Trophoblast cell (in vitro differentiated cells and primary cell): Measurements from ENCODE around the gene SOS1.
"Not testable (repeated sequence)": the region's sequence is repeated elsewhere in the genome, so short reads cannot be mapped to it uniquely, and the experiment has no call there.

Experiments
- DNase-seq, 2 donors: peaks; one replicate each; pipeline ENCODE4 v3.0.0-alpha.2; 2016
- H2AFZ ChIP-seq: 2 replicates; pipeline ENCODE4 v1.6.1; 2013; ENCODE audit warnings: low read length, moderate library complexity, mild to moderate bottlenecking; ENCODE audit not compliant: insufficient read depth, poor library complexity
- H2AK5ac ChIP-seq: 2 replicates; pipeline ENCODE4 v1.6.1; 2013; ENCODE audit warnings: mild to moderate bottlenecking, low read length
- H2BK120ac ChIP-seq: 2 replicates; pipeline ENCODE4 v1.6.1; 2013; ENCODE audit warnings: low read length, mild to moderate bottlenecking, moderate library complexity; ENCODE audit not compliant: insufficient read depth, poor library complexity
- H2BK12ac ChIP-seq: 2 replicates; pipeline ENCODE4 v1.6.1; 2013; ENCODE audit warnings: mild to moderate bottlenecking, low read length, moderate library complexity
- H2BK5ac ChIP-seq: 2 replicates; pipeline ENCODE4 v1.6.1; 2013; ENCODE audit warnings: low read length, low read depth, moderate library complexity, mild to moderate bottlenecking; ENCODE audit not compliant: poor library complexity
- H3K14ac ChIP-seq: 2 replicates; pipeline ENCODE4 v1.6.1; 2013; ENCODE audit warnings: mild to moderate bottlenecking, low read length
- H3K18ac ChIP-seq: 2 replicates; pipeline ENCODE4 v1.6.1; 2013; ENCODE audit warnings: mild to moderate bottlenecking, low read length
- H3K23ac ChIP-seq: 2 replicates; pipeline ENCODE4 v1.6.1; 2013; ENCODE audit warnings: low read length
- H3K27ac ChIP-seq: 2 replicates; pipeline ENCODE4 v1.5.1; 2013; ENCODE audit warnings: low read depth, mild to moderate bottlenecking, inconsistent platforms, low read length, moderate library complexity
- H3K27me3 ChIP-seq: 2 replicates; pipeline ENCODE4 v1.6.1; 2013; ENCODE audit warnings: inconsistent platforms, mild to moderate bottlenecking, low read length, moderate library complexity; ENCODE audit not compliant: insufficient read depth
- H3K36me3 ChIP-seq, 2 experiments: 1 replicate in 1 of 2; 2 replicates in 1 of 2; pipeline ENCODE4 v1.6.1; 2013; ENCODE audit warnings: low read length in 2 of 2, mild to moderate bottlenecking in 2 of 2, moderate library complexity in 1 of 2; ENCODE audit not compliant: insufficient read depth in 2 of 2, control insufficient read depth in 1 of 2
- H3K4ac ChIP-seq: 2 replicates; pipeline ENCODE4 v1.6.1; 2013; ENCODE audit warnings: low read depth, mild to moderate bottlenecking, low read length, moderate library complexity
- H3K4me1 ChIP-seq, 2 experiments: 1 replicate in 1 of 2; 2 replicates in 1 of 2; pipeline ENCODE4 v1.6.1; 2013; ENCODE audit warnings: low read length in 2 of 2, mild to moderate bottlenecking in 2 of 2, moderate library complexity in 1 of 2; ENCODE audit not compliant: insufficient read depth in 2 of 2, control insufficient read depth in 1 of 2
- H3K4me2 ChIP-seq: 2 replicates; pipeline ENCODE4 v1.6.1; 2013; ENCODE audit warnings: inconsistent platforms, mild to moderate bottlenecking, low read length, moderate library complexity
- H3K4me3 ChIP-seq: 2 replicates; pipeline ENCODE4 v1.5.1; 2013; ENCODE audit warnings: mild to moderate bottlenecking, low read depth, low read length, inconsistent platforms
- H3K79me1 ChIP-seq: one replicate; pipeline ENCODE4 v1.6.1; 2013; ENCODE audit warnings: low read length
- H3K79me2 ChIP-seq: 2 replicates; pipeline ENCODE4 v1.6.1; 2013; ENCODE audit warnings: low read length, mild to moderate bottlenecking; ENCODE audit not compliant: control insufficient read depth, insufficient read depth, poor library complexity
- H3K9ac ChIP-seq: 2 replicates; pipeline ENCODE4 v1.6.1; 2013; ENCODE audit warnings: mild to moderate bottlenecking, low read length
- H3K9me3 ChIP-seq: 2 replicates; pipeline ENCODE4 v1.6.1; 2013; ENCODE audit warnings: low read depth, mild to moderate bottlenecking, control low read depth, inconsistent platforms, low read length; ENCODE audit not compliant: insufficient read depth
- H4K12ac ChIP-seq: 2 replicates; pipeline ENCODE4 v1.6.1; 2013; ENCODE audit warnings: low read depth, mild to moderate bottlenecking, low read length, moderate library complexity
- H4K8ac ChIP-seq: 2 replicates; pipeline ENCODE4 v1.6.1; 2013; ENCODE audit warnings: low read depth, mild to moderate bottlenecking, low read length, moderate library complexity
- H4K91ac ChIP-seq: one replicate; pipeline ENCODE4 v1.6.1; 2013; ENCODE audit warnings: low read depth, mild to moderate bottlenecking, low read length, moderate library complexity
- WGBS: extraction: QIAGEN DNeasy Blood & Tissue Kit; methylation state at CpG from one replicate; pipeline ENCODE4 v1.1.7; 2013; ENCODE audit warnings: missing lambda C conversion rate; ENCODE audit not compliant: insufficient read length, insufficient coverage; ENCODE audit errors: extremely low coverage; 5-methylcytosine and 5-hydroxymethylcytosine counted together

SOS1 gene

DNA sequence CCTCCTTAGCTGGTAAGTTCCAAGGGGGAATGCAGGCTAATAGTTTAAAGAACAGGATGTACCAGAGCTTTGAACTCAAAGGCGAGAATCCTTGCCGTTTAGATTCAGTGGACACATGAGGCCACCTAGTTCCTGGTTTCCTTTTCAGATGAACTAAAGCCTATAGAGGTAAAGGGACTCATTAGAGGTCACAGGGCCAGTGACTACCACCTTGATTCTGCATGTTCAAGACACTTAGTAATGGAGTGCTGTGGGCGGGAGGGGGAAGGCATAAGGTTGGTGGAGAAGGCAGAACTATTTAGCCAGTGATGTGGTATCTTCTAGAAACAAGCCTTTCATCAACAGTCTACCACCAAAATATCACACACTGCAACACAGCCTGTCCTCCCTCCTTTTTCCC is 183.3 kb downstream of the SOS1 start:
- no peak overlapping the region for H3K9ac ChIP-seq
- peaks cover 2% of the 10 kb centered on the region for H3K79me1 ChIP-seq
- H3K36me3 ChIP-seq = no peaks in the 10 kb centered on the region
- H3K4me1 ChIP-seq = peaks cover 0 to 7% of the 10 kb centered on the region in 2 experiments
- H4K12ac ChIP-seq = no peak overlapping the region
- H2AFZ ChIP-seq = no peak overlapping the region
- no peak overlapping the region for H3K14ac ChIP-seq
- peak; percentile 43 to 44 for DNase-seq
- no CpG with 5 or more reads among the region's 3 CpGs for WGBS
- H3K9me3 ChIP-seq = no peaks in the 10 kb centered on the region
- H3K4me3 ChIP-seq = no peak overlapping the region
- H3K23ac ChIP-seq = no peak overlapping the region
- no peak overlapping the region for H2BK120ac ChIP-seq
- H4K91ac ChIP-seq = no peak overlapping the region
- H2AK5ac ChIP-seq = no peak overlapping the region
- no peak overlapping the region for H3K18ac ChIP-seq
- H3K4ac ChIP-seq = no peak overlapping the region
- H4K8ac ChIP-seq = no peak overlapping the region
- no peak overlapping the region for H2BK12ac ChIP-seq
- no peak overlapping the region for H3K27ac ChIP-seq
- no peaks in the 10 kb centered on the region for H3K79me2 ChIP-seq
- H3K4me2 ChIP-seq = no peak overlapping the region
- no peak overlapping the region for H2BK5ac ChIP-seq
- H3K27me3 ChIP-seq = no peaks in the 10 kb centered on the region

DNA sequence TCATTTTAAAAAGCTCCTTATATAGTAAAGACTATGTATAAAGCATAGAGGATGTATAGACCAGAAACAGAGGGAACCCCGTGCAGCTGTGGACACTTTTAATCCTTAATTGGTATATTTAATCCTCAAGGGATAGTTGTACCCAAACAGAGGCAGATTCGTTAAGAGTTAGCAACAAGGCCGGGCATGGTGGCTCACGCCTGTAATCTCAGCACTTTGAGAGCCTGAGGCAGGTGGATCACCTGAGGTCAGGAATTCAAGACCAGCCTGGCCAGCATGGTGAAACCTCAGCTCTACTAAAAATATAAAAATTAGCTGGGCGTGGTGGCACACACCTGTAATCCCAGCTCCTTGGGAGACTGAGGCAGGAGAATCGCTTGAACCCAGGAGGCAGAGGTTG is 184.3 kb downstream of the SOS1 start:
- not testable (repeated sequence) for H3K9ac ChIP-seq, H3K27me3 ChIP-seq, H3K79me1 ChIP-seq, H2BK5ac ChIP-seq, H3K23ac ChIP-seq, H3K14ac ChIP-seq, H3K18ac ChIP-seq, H3K4ac ChIP-seq, H3K4me3 ChIP-seq, H2AFZ ChIP-seq, H3K4me1 ChIP-seq, H4K91ac ChIP-seq, H2BK120ac ChIP-seq, H3K36me3 ChIP-seq, H3K79me2 ChIP-seq, H4K12ac ChIP-seq, H4K8ac ChIP-seq, H2BK12ac ChIP-seq, H3K4me2 ChIP-seq, H2AK5ac ChIP-seq, H3K27ac ChIP-seq, H3K9me3 ChIP-seq
- no CpG with 5 or more reads among the region's 6 CpGs for WGBS
- DNase-seq = peak; percentile 50 to 70

DNA sequence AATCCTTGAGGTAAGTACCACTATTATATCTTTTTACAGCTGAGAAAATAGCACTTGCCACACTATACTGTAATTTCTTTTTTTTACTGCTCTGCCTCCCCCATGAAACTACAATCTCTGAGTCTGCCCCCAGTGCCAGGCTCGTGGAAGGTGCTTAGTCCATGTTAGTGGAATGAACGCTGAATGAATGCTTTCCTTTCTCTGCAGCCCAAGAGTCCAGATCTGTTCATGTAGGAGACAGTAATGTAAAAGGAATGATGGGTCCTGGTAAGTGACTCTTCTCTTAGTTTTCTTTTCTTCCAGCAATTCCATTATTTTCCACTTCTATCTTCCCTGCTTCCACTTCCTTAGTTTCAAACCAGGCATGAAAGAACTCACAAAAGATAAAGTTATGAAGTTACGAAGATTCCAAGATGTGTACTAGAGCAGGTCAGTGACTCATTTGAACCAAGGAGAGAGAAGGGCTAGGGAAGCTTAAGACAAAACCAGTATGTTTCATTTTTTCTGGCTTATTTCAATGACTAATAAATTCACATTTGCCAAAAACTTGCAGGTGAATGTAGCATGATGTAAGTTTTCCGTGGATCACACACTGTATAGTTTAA is 185.2 kb downstream of the SOS1 start:
- Histone ChIP-seq H3K9ac (no peak overlapping the region), H2BK12ac (no peak overlapping the region), H2AK5ac (no peak overlapping the region), H3K4me1 (peaks cover 0 to 7% of the 10 kb centered on the region in 2 experiments), H3K9me3 (no peaks in the 10 kb centered on the region), H4K12ac (no peak overlapping the region), H3K4me2 (no peak overlapping the region), H3K14ac (no peak overlapping the region), H3K4ac (no peak overlapping the region), H4K91ac (no peak overlapping the region), H2BK120ac (no peak overlapping the region), H3K27ac (no peak overlapping the region), H4K8ac (no peak overlapping the region), H3K4me3 (no peak overlapping the region), H3K27me3 (no peaks in the 10 kb centered on the region), H3K36me3 (no peaks in the 10 kb centered on the region), H2AFZ (no peak overlapping the region), H3K79me1 (peaks cover 2% of the 10 kb centered on the region), H3K23ac (no peak overlapping the region), H2BK5ac (no peak overlapping the region), H3K79me2 (no peaks in the 10 kb centered on the region), H3K18ac (no peak overlapping the region)
- WGBS = no CpG with 5 or more reads among the region's 4 CpGs
- DNase-seq = peak; percentile 44 to 86

DNA sequence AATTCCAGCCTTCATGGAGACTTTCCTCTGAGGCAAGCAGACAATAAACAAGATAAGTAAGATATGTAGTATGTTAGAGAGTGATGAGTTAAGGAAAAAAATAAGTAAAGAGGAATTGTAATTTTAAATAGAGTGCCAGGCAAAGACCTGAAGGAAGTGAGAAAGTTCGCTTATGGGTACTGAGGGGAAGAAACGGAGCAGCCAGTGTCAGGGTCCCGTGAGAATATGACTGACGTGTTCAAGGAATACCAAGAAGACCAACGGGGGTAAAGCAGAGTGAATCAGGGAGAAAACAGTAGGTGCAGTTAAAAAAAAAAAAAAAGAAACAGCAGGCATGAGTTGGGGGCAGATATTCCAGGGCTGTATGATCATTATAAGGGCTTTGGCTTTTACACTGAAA is 186.1 kb downstream of the SOS1 start:
- DNase-seq = no peak
- H3K36me3 ChIP-seq = no peaks in the 10 kb centered on the region
- no peaks in the 10 kb centered on the region for H3K79me2 ChIP-seq
- no peak overlapping the region for H3K23ac ChIP-seq
- whole genome bisulfite sequencing = no CpG with 5 or more reads among the region's 5 CpGs
- H3K14ac ChIP-seq = no peak overlapping the region
- H2BK12ac ChIP-seq = no peak overlapping the region
- no peak overlapping the region for H4K12ac ChIP-seq
- H3K4me3 ChIP-seq = no peak overlapping the region
- no peak overlapping the region for H3K27ac ChIP-seq
- H3K4ac ChIP-seq = no peak overlapping the region
- H3K27me3 ChIP-seq = no peaks in the 10 kb centered on the region
- H2BK5ac ChIP-seq = no peak overlapping the region
- peaks cover 2% of the 10 kb centered on the region for H3K79me1 ChIP-seq
- H2AFZ ChIP-seq = no peak overlapping the region
- H3K9ac ChIP-seq = no peak overlapping the region
- H2AK5ac ChIP-seq = no peak overlapping the region
- H4K8ac ChIP-seq = no peak overlapping the region
- peaks cover 0 to 7% of the 10 kb centered on the region in 2 experiments for H3K4me1 ChIP-seq
- no peak overlapping the region for H3K4me2 ChIP-seq
- H3K9me3 ChIP-seq = no peaks in the 10 kb centered on the region
- H4K91ac ChIP-seq = no peak overlapping the region
- no peak overlapping the region for H3K18ac ChIP-seq
- H2BK120ac ChIP-seq = no peak overlapping the region
